ENCODE measurements around the gene G0S2. TPM values are rescaled to one million over a fixed set of nuclear protein-coding genes. Genes with fewer than 3 reads are reported as not detected.

G0S2 gene
- polyA plus RNA-seq, 1 donor from 2014 or later = 0.33 TPM

DNA sequence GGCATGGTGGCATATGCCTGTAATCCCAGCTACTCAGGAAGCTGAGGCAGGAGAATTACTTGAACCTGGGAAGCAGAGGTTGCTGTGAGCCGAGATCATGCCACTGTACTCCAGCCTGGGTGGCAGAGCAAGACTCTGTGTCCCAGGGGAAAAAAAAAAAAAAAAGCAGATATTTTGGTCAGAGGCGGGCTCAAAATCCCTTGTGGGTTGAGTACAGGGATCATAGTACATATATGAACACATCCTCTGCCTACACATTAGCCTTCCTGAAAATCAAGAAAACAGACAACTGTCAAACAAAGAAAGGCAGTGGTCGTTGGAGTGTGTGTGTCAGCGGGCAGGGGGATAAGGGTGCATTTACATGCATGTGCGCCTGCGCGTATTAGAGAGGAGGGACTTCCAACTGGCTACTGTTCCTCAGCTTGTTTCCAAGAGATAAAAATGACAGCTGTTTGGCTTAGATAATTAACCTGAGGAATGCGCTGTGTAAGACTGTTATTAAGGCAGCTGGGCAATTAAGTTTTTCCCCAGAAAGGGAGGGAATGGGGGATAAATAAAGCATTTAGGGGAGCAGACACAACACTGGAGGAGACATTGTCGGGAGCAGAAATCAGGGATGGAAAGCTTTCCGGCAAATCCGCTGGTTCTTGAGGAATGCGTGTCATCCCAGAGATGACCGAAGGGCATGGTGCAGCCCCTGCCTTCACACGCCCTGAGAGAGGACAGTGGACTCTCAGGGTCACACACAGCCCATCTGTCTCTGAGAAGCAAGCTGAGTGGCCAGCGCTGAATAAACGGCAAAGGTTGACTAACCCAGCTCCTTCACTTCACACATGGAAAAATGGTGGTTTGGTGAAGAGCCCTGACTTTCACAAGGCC is 29.4 kb upstream of the G0S2 start:
- H3F3A ChIP-seq (ENCODE audit: insufficient read depth, low read length, poor library complexity, severe bottlenecking) = no peaks in the 10 kb centered on the region
- H2AFZ ChIP-seq (ENCODE audit: low read depth, low read length) = no peak overlapping the region
- H3K4me3 ChIP-seq (ENCODE audit: low read length) = no peak overlapping the region
- H3K9me3 ChIP-seq (ENCODE audit: low read length) = no peaks in the 10 kb centered on the region
- TF ChIP-seq EP300 (conservative IDR thresholded peaks at IDR 0.05; ENCODE audit: poor library complexity, severe bottlenecking) (no peak), RAD21 (conservative IDR thresholded peaks at IDR 0.05) (no peak), SMC3 (conservative IDR thresholded peaks at IDR 0.05; ENCODE audit: poor library complexity) (no peak)
- TF ChIP-seq, protein P1, sequence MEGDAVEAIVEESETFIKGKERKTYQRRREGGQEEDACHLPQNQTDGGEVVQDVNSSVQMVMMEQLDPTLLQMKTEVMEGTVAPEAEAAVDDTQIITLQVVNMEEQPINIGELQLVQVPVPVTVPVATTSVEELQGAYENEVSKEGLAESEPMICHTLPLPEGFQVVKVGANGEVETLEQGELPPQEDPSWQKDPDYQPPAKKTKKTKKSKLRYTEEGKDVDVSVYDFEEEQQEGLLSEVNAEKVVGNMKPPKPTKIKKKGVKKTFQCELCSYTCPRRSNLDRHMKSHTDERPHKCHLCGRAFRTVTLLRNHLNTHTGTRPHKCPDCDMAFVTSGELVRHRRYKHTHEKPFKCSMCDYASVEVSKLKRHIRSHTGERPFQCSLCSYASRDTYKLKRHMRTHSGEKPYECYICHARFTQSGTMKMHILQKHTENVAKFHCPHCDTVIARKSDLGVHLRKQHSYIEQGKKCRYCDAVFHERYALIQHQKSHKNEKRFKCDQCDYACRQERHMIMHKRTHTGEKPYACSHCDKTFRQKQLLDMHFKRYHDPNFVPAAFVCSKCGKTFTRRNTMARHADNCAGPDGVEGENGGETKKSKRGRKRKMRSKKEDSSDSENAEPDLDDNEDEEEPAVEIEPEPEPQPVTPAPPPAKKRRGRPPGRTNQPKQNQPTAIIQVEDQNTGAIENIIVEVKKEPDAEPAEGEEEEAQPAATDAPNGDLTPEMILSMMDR (IDR thresholded peaks at IDR 0.05; ENCODE audit: poor library complexity, severe bottlenecking) = no peak
- H3K4me2 ChIP-seq (ENCODE audit: low read length) = no peak overlapping the region
- no peaks in the 10 kb centered on the region for H3K36me3 ChIP-seq (ENCODE audit: insufficient read depth, low read length)
- H3K27me3 ChIP-seq (ENCODE audit: insufficient read depth, low read depth, low read length) = no peaks in the 10 kb centered on the region
- no peak overlapping the region for H3K9ac ChIP-seq (ENCODE audit: low read length)
- H3K27ac ChIP-seq (ENCODE audit: low read length) = no peak overlapping the region
- H3K79me2 ChIP-seq (replicated peaks; ENCODE audit: insufficient read depth, low read length) = no peaks in the 10 kb centered on the region
- no peaks in the 10 kb centered on the region for H4K20me1 ChIP-seq (ENCODE audit: insufficient read depth)
- no peaks in the 10 kb centered on the region for H3K9me2 ChIP-seq (ENCODE audit: insufficient read depth, low read length)

GRCh38 chr1:209646558-209646957 is 28.7 kb upstream of the G0S2 start:
- H3K9me2 ChIP-seq (ENCODE audit: insufficient read depth, low read length) = no peaks in the 10 kb centered on the region

More at GRCh38 chr1:209646558-209646957, 28.7 kb upstream of the G0S2 start:
- Histone ChIP-seq H3F3A (ENCODE audit: insufficient read depth, low read length, poor library complexity, severe bottlenecking) (no peaks in the 10 kb centered on the region), H3K4me3 (ENCODE audit: low read length) (no peak overlapping the region), H3K9ac (ENCODE audit: low read length) (no peak overlapping the region), H3K36me3 (ENCODE audit: insufficient read depth, low read length) (no peaks in the 10 kb centered on the region), H3K9me3 (ENCODE audit: low read length) (no peaks in the 10 kb centered on the region), H3K79me2 (replicated peaks; ENCODE audit: insufficient read depth, low read length) (no peaks in the 10 kb centered on the region), H2AFZ (ENCODE audit: low read depth, low read length) (no peak overlapping the region), H3K4me2 (ENCODE audit: low read length) (no peak overlapping the region), H3K27ac (ENCODE audit: low read length) (no peak overlapping the region), H4K20me1 (ENCODE audit: insufficient read depth) (no peaks in the 10 kb centered on the region), H3K27me3 (ENCODE audit: insufficient read depth, low read depth, low read length) (no peaks in the 10 kb centered on the region)
- no peak for TF ChIP-seq TAF1 (IDR thresholded peaks at IDR 0.05; ENCODE audit: low read depth)
- no peak for TF ChIP-seq EP300 (conservative IDR thresholded peaks at IDR 0.05; ENCODE audit: poor library complexity, severe bottlenecking)
- TF ChIP-seq, protein P2, sequence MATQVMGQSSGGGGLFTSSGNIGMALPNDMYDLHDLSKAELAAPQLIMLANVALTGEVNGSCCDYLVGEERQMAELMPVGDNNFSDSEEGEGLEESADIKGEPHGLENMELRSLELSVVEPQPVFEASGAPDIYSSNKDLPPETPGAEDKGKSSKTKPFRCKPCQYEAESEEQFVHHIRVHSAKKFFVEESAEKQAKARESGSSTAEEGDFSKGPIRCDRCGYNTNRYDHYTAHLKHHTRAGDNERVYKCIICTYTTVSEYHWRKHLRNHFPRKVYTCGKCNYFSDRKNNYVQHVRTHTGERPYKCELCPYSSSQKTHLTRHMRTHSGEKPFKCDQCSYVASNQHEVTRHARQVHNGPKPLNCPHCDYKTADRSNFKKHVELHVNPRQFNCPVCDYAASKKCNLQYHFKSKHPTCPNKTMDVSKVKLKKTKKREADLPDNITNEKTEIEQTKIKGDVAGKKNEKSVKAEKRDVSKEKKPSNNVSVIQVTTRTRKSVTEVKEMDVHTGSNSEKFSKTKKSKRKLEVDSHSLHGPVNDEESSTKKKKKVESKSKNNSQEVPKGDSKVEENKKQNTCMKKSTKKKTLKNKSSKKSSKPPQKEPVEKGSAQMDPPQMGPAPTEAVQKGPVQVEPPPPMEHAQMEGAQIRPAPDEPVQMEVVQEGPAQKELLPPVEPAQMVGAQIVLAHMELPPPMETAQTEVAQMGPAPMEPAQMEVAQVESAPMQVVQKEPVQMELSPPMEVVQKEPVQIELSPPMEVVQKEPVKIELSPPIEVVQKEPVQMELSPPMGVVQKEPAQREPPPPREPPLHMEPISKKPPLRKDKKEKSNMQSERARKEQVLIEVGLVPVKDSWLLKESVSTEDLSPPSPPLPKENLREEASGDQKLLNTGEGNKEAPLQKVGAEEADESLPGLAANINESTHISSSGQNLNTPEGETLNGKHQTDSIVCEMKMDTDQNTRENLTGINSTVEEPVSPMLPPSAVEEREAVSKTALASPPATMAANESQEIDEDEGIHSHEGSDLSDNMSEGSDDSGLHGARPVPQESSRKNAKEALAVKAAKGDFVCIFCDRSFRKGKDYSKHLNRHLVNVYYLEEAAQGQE (IDR thresholded peaks at IDR 0.05; ENCODE audit: borderline replicate concordance) = no peak
- TF ChIP-seq RAD21 (conservative IDR thresholded peaks at IDR 0.05) = no peak
- TF ChIP-seq SMC3 (conservative IDR thresholded peaks at IDR 0.05; ENCODE audit: poor library complexity) = no peak
- TF ChIP-seq POLR2AphosphoS5 (IDR thresholded peaks at IDR 0.05) = no peak
- no peak for TF ChIP-seq EZH2 (IDR thresholded peaks at IDR 0.05; ENCODE audit: borderline replicate concordance, insufficient read depth, low read length, poor library complexity, severe bottlenecking)
- TF ChIP-seq, protein P1 (IDR thresholded peaks at IDR 0.05; ENCODE audit: poor library complexity, severe bottlenecking) = no peak
- TF ChIP-seq MXI1 (conservative IDR thresholded peaks at IDR 0.05; ENCODE audit: poor library complexity, severe bottlenecking) = no peak

Data from neural cell (in vitro differentiated cells).